ENCODE measurements around the gene DOK7. TPM values are rescaled to one million over a fixed set of nuclear protein-coding genes. Genes with fewer than 3 reads are reported as not detected.

DOK7 gene
- total RNA-seq, 3 donors from 2014 or later (not counting 1 experiment from before 2014, with no cell fraction given), result 1.3 to 2.9 (median 1.6) TPM

GRCh38 chr4:3497523-3498389, 34.6 kb downstream of the DOK7 start:
- H3K9me3 Mint-ChIP-seq, result no peaks in the 10 kb centered on the region
- no peaks in the 10 kb centered on the region for H3K36me3 Mint-ChIP-seq
- H3K27ac ChIP-seq (ENCODE audit: low read length), result no peak overlapping the region
- H3K4me3 Mint-ChIP-seq, result no peak overlapping the region
- H3K27ac Mint-ChIP-seq, result peak overlapping the region in 1 of 2 donors; percentile 67
- peaks cover 24% of the 10 kb centered on the region for H3K4me1 ChIP-seq (ENCODE audit: control insufficient read depth, insufficient read depth, low read length)
- TF ChIP-seq CTCF (IDR thresholded peaks at IDR 0.05), result no peak
- H3K9me3 ChIP-seq (ENCODE audit: control insufficient read depth, insufficient read depth, low read length), result no peaks in the 10 kb centered on the region
- intact Hi-C loops (cut with micrococcal nuclease), result no loop called here
- H3K4me3 ChIP-seq (ENCODE audit: low read length), result no peak overlapping the region
- no peak for ATAC-seq
- H3K27me3 ChIP-seq (ENCODE audit: control insufficient read depth, insufficient read depth, low read length), result no peaks in the 10 kb centered on the region
- no peak for DNase-seq
- peaks cover 0 to 18% of the 10 kb centered on the region in 2 donors for H3K4me1 Mint-ChIP-seq
- peaks cover 3% of the 10 kb centered on the region for H3K36me3 ChIP-seq (ENCODE audit: control insufficient read depth, insufficient read depth, low read length)
- 93% methylated on average over 24 of the region's 24 CpGs for WGBS (ENCODE audit: insufficient coverage)
- no peaks in the 10 kb centered on the region for H3K27me3 Mint-ChIP-seq (ENCODE audit: low read depth in 2 of 2)

- H3K36me3 Mint-ChIP-seq, result no peaks in the 10 kb centered on the region
- intact Hi-C loops (cut with micrococcal nuclease), result no loop called here
- H3K4me3 ChIP-seq (ENCODE audit: low read length), result no peak overlapping the region
- no peak for DNase-seq
- peaks cover 3 to 22% of the 10 kb centered on the region in 2 donors for H3K4me1 Mint-ChIP-seq
- no peak overlapping the region for H3K27ac ChIP-seq (ENCODE audit: low read length)
- no peaks in the 10 kb centered on the region for H3K27me3 ChIP-seq (ENCODE audit: control insufficient read depth, insufficient read depth, low read length)
- H3K27ac Mint-ChIP-seq, result no peak overlapping the region
- H3K9me3 ChIP-seq (ENCODE audit: control insufficient read depth, insufficient read depth, low read length), result no peaks in the 10 kb centered on the region
- ATAC-seq, result no peak
- H3K27me3 Mint-ChIP-seq (ENCODE audit: low read depth in 2 of 2), result no peaks in the 10 kb centered on the region
- WGBS (ENCODE audit: insufficient coverage), result 86% methylated on average over 11 of the region's 11 CpGs
- peaks cover 8% of the 10 kb centered on the region for H3K36me3 ChIP-seq (ENCODE audit: control insufficient read depth, insufficient read depth, low read length)
- peaks cover 24% of the 10 kb centered on the region for H3K4me1 ChIP-seq (ENCODE audit: control insufficient read depth, insufficient read depth, low read length)
- no peak for TF ChIP-seq CTCF (IDR thresholded peaks at IDR 0.05)
- no peaks in the 10 kb centered on the region for H3K9me3 Mint-ChIP-seq
- H3K4me3 Mint-ChIP-seq, result no peak overlapping the region
These were observed 35.3 kb downstream of the DOK7 start for GRCh38 chr4:3498407-3498806.

- Histone ChIP-seq H3K4me3 (ENCODE audit: low read length) (no peak overlapping the region), H3K27ac (ENCODE audit: low read length) (no peak overlapping the region), H3K9me3 (ENCODE audit: control insufficient read depth, insufficient read depth, low read length) (no peaks in the 10 kb centered on the region), H3K27me3 (ENCODE audit: control insufficient read depth, insufficient read depth, low read length) (no peaks in the 10 kb centered on the region), H3K4me1 (ENCODE audit: control insufficient read depth, insufficient read depth, low read length) (peaks cover 19% of the 10 kb centered on the region), H3K36me3 (ENCODE audit: control insufficient read depth, insufficient read depth, low read length) (peaks cover 8% of the 10 kb centered on the region)
- Mint-ChIP-seq H3K9me3 (no peaks in the 10 kb centered on the region), H3K27me3 (ENCODE audit: low read depth in 2 of 2) (no peaks in the 10 kb centered on the region), H3K4me3 (no peak overlapping the region), H3K4me1 (peaks cover 6 to 27% of the 10 kb centered on the region in 2 donors), H3K27ac (no peak overlapping the region), H3K36me3 (no peaks in the 10 kb centered on the region)
- ATAC-seq (no peak), DNase-seq (no peak)
- 87% methylated on average over 20 of the region's 20 CpGs for WGBS (ENCODE audit: insufficient coverage)
- TF ChIP-seq CTCF (IDR thresholded peaks at IDR 0.05), result no peak
- intact Hi-C loops (cut with micrococcal nuclease), result no loop called here
These were observed 35.9 kb downstream of the DOK7 start for GRCh38 chr4:3498901-3499510.

Measured in natural killer cell (primary cell).